Endothelial cell of umbilical vein (primary cell): ENCODE results near the gene PSENEN. TPM values are rescaled to one million over a fixed set of nuclear protein-coding genes. Genes with fewer than 3 reads are reported as not detected.

ENCODE experiments used
- BruUV-seq: library from RNA; stranded (reverse); fragments of 400-500 nt; replicated peaks from 2 replicates; lab custom pipeline; 2021; lab: Mats Ljungman, UMichigan
- CTCF ChIA-PET: fragments of 300-600, 350-600 bp; sonication (Branson Sonifier 250); formaldehyde crosslinking; loops from one replicate; lab custom pipeline; 2021; ENCODE audit warnings: antibody characterized with exemption, inconsistent platforms; lab: Charles Lee
- POLR2A ChIA-PET: fragments of 300-600, 350-600 bp; sonication (Branson Sonifier 250); formaldehyde crosslinking; loops from one replicate; lab custom pipeline; 2021; ENCODE audit warnings: antibody characterized with exemption, inconsistent platforms; lab: Charles Lee
- DNase-seq: peaks from one replicate; pipeline ENCODE4 v3.0.0-alpha.2; 2011; ENCODE audit warnings: low read depth, low spot score
- FAIRE-seq: peaks from 2 replicates; lab custom pipeline; 2011; peaks lifted over from hg19 to GRCh38; lab: Jason Lieb, UNC
- H2AFZ ChIP-seq: 2 replicates; pipeline ENCODE4 v1.6.0; 2012; ENCODE audit warnings: low read depth, low read length, control low read depth, inconsistent platforms
- H3K27ac ChIP-seq: 2 replicates; pipeline ENCODE4 v1.5.1; 2011; ENCODE audit warnings: low read depth, mild to moderate bottlenecking, control low read depth, low read length, moderate library complexity; ENCODE audit not compliant: insufficient read depth
- H3K27me3 ChIP-seq, 2 experiments: 2 replicates each; pipeline versions ENCODE4 v1.6.0 to v1.6.1; 2011; ENCODE audit warnings: low read length in 2 of 2, mixed read lengths in 1 of 2; ENCODE audit not compliant: control insufficient read depth in 2 of 2, insufficient read depth in 2 of 2
- H3K36me3 ChIP-seq, 2 experiments: 2 replicates in 1 of 2; 3 replicates in 1 of 2; pipeline ENCODE4 v1.5.1; 2011; ENCODE audit warnings: low read length in 2 of 2, mild to moderate bottlenecking in 1 of 2, moderate library complexity in 1 of 2; ENCODE audit not compliant: control insufficient read depth in 2 of 2, insufficient read depth in 2 of 2; ENCODE audit errors: extremely low read depth in 1 of 2
- H3K4me1 ChIP-seq: 3 replicates; pipeline ENCODE4 v1.5.1; 2011; ENCODE audit warnings: mild to moderate bottlenecking, low read length; ENCODE audit not compliant: control insufficient read depth, insufficient read depth; ENCODE audit errors: extremely low read depth
- H3K4me2 ChIP-seq: 2 replicates; pipeline ENCODE4 v1.6.1; 2011; ENCODE audit warnings: low read length, control low read depth, mixed read lengths; ENCODE audit not compliant: insufficient read depth
- H3K4me3 ChIP-seq, 3 experiments: fragments of 200-600 bp in 1 of 3; sonication (generic), shearing (Covaris generic) in 1 of 3; replicated peaks in 1 of 3; 2 replicates each; pipeline ENCODE4 v1.5.1; 2011 to 2016; ENCODE audit warnings: control low read depth in 3 of 3, low read length in 3 of 3, mild to moderate bottlenecking in 2 of 3, inconsistent platforms in 1 of 3, low read depth in 1 of 3, moderate library complexity in 1 of 3; ENCODE audit not compliant: insufficient read depth in 1 of 3
- H3K79me2 ChIP-seq: 2 replicates; pipeline ENCODE4 v1.6.0; 2012; ENCODE audit warnings: low read length, inconsistent platforms; ENCODE audit not compliant: control insufficient read depth, insufficient read depth
- H3K9ac ChIP-seq: replicated peaks from 2 replicates; pipeline ENCODE3; 2011; ENCODE audit warnings: low read length, control low read depth; ENCODE audit not compliant: insufficient read depth; ENCODE audit errors: extremely low read depth
- H3K9me1 ChIP-seq: replicated peaks from 3 replicates; pipeline ENCODE4 v1.6.0; 2011; ENCODE audit warnings: mild to moderate bottlenecking, low read length; ENCODE audit not compliant: control insufficient read depth, insufficient read depth; ENCODE audit errors: extremely low read depth
- H3K9me3 ChIP-seq: replicated peaks from 2 replicates; pipeline ENCODE4 v1.5.1; 2012; ENCODE audit warnings: low read length, inconsistent platforms; ENCODE audit not compliant: control insufficient read depth, insufficient read depth
- H4K20me1 ChIP-seq: replicated peaks from 2 replicates; pipeline ENCODE3; 2011; ENCODE audit warnings: mild to moderate bottlenecking, low read length; ENCODE audit not compliant: control insufficient read depth, insufficient read depth; ENCODE audit errors: extremely low read depth
- EZH2 ChIP-seq: IDR thresholded peaks from 2 replicates; pipeline ENCODE4 v1.6.1; 2012; ENCODE audit warnings: borderline replicate concordance, low read depth, mild to moderate bottlenecking, moderate library complexity, low read length, inconsistent platforms; ENCODE audit not compliant: severe bottlenecking
- FOS ChIP-seq: IDR thresholded peaks from 2 replicates; pipeline ENCODE4 v1.6.1; 2011; ENCODE audit warnings: mild to moderate bottlenecking, low read length, moderate library complexity, borderline replicate concordance; ENCODE audit not compliant: insufficient read depth
- GATA2 ChIP-seq: IDR thresholded peaks from 2 replicates; pipeline ENCODE4 v1.7.0; 2011; ENCODE audit warnings: low read depth, mild to moderate bottlenecking, moderate library complexity, mixed read lengths, low read length; ENCODE audit not compliant: insufficient read length, insufficient read depth
- JUN ChIP-seq: IDR thresholded peaks from 2 replicates; pipeline ENCODE4 v1.6.1; 2011; ENCODE audit warnings: borderline replicate concordance, low read depth; ENCODE audit not compliant: insufficient read length, insufficient read depth
- MYC ChIP-seq: IDR thresholded peaks from one replicate; pipeline ENCODE4 v1.6.1; 2011; ENCODE audit warnings: mild to moderate bottlenecking, low read depth, low read length
- POLR2A ChIP-seq: IDR thresholded peaks from 2 replicates; pipeline ENCODE4 v1.6.1; 2012; ENCODE audit warnings: low read depth, mild to moderate bottlenecking, control low read depth, low read length
- POLR2AphosphoS5 ChIP-seq: IDR thresholded peaks from 2 replicates; pipeline ENCODE4 v1.6.1; 2012; ENCODE audit warnings: low read depth, mild to moderate bottlenecking, control low read depth, low read length, moderate library complexity; ENCODE audit not compliant: insufficient read depth
- dilution Hi-C: fragments of 300-500 bp; cut with MboI; formaldehyde crosslinking; loops from one replicate; pipeline ENCODE4 v1.15.0; 2019; ENCODE audit warnings: low sequenced_read_pairs; ENCODE audit not compliant: extremely low pct_ligation_motif_present
- intact Hi-C: fragments of 100-400 bp; cut with micrococcal nuclease; formaldehyde crosslinking; loops from one replicate; pipeline ENCODE4 v1.10.0; 2022
- polyA plus RNA-seq, 4 experiments: library from polyadenylated mRNA; depleted of rRNA in 3 of 4; stranded (reverse) in 3 of 4; unstranded in 1 of 4; fragments of >200 nt; gene quantifications; 2 replicates each; pipeline versions ENCODE4 v1.2.1 to v1.2.3, GENCODE V29; 2011 to 2012; ENCODE audit warnings: missing spikeins in 1 of 4
- total RNA-seq: library from RNA; stranded (reverse); gene quantifications from 2 replicates; pipeline ENCODE4 v1.2.3, GENCODE V29; 2021
- TF ChIP-seq, protein P1 (sequence below): IDR thresholded peaks from 2 replicates; pipeline ENCODE4 v1.6.1; 2011; ENCODE audit not compliant: insufficient read depth, insufficient read length
- TF ChIP-seq, protein P2 (sequence below), 2 donors: IDR thresholded peaks; 1 replicate in 1 of 2; 2 replicates in 1 of 2; pipeline ENCODE4 v1.5.1; 2011; ENCODE audit warnings: low read length in 2 of 2, mild to moderate bottlenecking in 2 of 2, moderate library complexity in 2 of 2, control low read depth in 1 of 2, inconsistent platforms in 1 of 2, low read depth in 1 of 2; ENCODE audit not compliant: insufficient read depth in 1 of 2; ENCODE audit errors: extremely low read depth in 1 of 2

Gene PSENEN
- total and polyA plus RNA-seq, 2 donors (not counting 3 experiments of a cell fraction or from before 2014, with no cell fraction given), result 60.0 to 70.1 TPM

DNA sequence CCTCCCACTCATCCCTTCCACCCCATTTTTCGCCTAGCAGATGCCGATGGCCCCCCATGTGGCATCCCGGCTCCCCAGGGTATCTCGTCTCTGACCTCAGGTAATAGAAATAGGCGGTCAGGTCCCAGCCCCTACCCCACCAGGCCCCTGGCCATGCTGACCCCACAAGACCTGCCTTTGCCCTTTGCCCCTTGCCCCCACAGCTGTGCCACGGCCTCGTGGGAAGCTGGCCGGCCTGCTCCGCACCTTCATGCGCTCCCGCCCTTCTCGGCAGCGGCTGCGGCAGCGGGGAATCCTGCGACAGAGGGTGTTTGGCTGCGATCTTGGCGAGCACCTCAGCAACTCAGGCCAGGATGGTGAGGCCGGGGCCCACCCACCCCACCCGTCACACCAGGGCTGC is 35.3 kb downstream of the PSENEN start:
- dilution Hi-C loops, result no loop called here
- Histone ChIP-seq H3K4me1 (peaks cover 4% of the 10 kb centered on the region), H3K27ac (no peak overlapping the region), H3K9ac (no peak overlapping the region), H2AFZ (no peak overlapping the region), H3K36me3 (peaks cover 0 to 6% of the 10 kb centered on the region in 2 experiments), H3K4me3 (no peak overlapping the region), H3K27me3 (no peaks in the 10 kb centered on the region), H3K4me2 (no peak overlapping the region), H4K20me1 (no peaks in the 10 kb centered on the region), H3K9me3 (no peaks in the 10 kb centered on the region), H3K9me1 (no peaks in the 10 kb centered on the region), H3K79me2 (no peaks in the 10 kb centered on the region)
- no TSS peak for BruUV-seq
- DNase-seq, result no peak
- no peak for FAIRE-seq
- ChIA-PET CTCF (no interaction called here), POLR2A (no interaction called here)
- intact Hi-C loops, result no loop called here
- TF ChIP-seq, protein P1, sequence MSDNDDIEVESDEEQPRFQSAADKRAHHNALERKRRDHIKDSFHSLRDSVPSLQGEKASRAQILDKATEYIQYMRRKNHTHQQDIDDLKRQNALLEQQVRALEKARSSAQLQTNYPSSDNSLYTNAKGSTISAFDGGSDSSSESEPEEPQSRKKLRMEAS, result no peak
- TF ChIP-seq JUN (no peak), MYC (no peak), POLR2A (no peak), FOS (no peak), GATA2 (no peak), POLR2AphosphoS5 (no peak), EZH2 (no peak)
- TF ChIP-seq, protein P2, sequence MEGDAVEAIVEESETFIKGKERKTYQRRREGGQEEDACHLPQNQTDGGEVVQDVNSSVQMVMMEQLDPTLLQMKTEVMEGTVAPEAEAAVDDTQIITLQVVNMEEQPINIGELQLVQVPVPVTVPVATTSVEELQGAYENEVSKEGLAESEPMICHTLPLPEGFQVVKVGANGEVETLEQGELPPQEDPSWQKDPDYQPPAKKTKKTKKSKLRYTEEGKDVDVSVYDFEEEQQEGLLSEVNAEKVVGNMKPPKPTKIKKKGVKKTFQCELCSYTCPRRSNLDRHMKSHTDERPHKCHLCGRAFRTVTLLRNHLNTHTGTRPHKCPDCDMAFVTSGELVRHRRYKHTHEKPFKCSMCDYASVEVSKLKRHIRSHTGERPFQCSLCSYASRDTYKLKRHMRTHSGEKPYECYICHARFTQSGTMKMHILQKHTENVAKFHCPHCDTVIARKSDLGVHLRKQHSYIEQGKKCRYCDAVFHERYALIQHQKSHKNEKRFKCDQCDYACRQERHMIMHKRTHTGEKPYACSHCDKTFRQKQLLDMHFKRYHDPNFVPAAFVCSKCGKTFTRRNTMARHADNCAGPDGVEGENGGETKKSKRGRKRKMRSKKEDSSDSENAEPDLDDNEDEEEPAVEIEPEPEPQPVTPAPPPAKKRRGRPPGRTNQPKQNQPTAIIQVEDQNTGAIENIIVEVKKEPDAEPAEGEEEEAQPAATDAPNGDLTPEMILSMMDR (IDR thresholded peaks at IDR 0.05; ENCODE audit: extremely low read depth in 1 of 2, insufficient read depth in 1 of 2, low read depth in 1 of 2, low read length in 2 of 2), result no peak
